Measurements from ENCODE around the gene KAZN. TPM values are rescaled to one million over a fixed set of nuclear protein-coding genes. Genes with fewer than 3 reads are reported as not detected.
A peak's percentile ranks its signal among the peaks of the same experiment; 100 is the strongest.

Gene KAZN
- total RNA-seq, 1 donor from 2014 or later: 33.5 TPM

- Histone ChIP-seq H3K36me3 (no peaks in the 10 kb centered on the region), H3K4me3 (no peak overlapping the region), H3K9me3 (no peaks in the 10 kb centered on the region), H3K4me1 (peaks cover 11% of the 10 kb centered on the region), H3K27ac (no peak overlapping the region), H3K27me3 (no peaks in the 10 kb centered on the region)
- no peak for DNase-seq
- intact Hi-C loops (cut with DNase I): no loop called here
- ATAC-seq: no peak
- no peak for TF ChIP-seq CTCF (IDR thresholded peaks at IDR 0.05)
Observed at GRCh38 chr1:14954210-14954609, 355.7 kb downstream of the KAZN start.

- intact Hi-C loops (cut with DNase I): no loop called here
Observed at GRCh38 chr1:14954930-14955329, 356.4 kb downstream of the KAZN start.

GRCh38 chr1:14955402-14955801 lies 356.9 kb downstream of the KAZN start:
- H3K27ac ChIP-seq: peak overlapping the region; percentile 47
- intact Hi-C loops (cut with DNase I): no loop called here
- TF ChIP-seq CTCF (IDR thresholded peaks at IDR 0.05): no peak
- DNase-seq (no peak), ATAC-seq (no peak)
- no peaks in the 10 kb centered on the region for H3K9me3 ChIP-seq
- peaks cover 11% of the 10 kb centered on the region for H3K4me1 ChIP-seq
- no peak overlapping the region for H3K4me3 ChIP-seq
- no peaks in the 10 kb centered on the region for H3K36me3 ChIP-seq
- no peaks in the 10 kb centered on the region for H3K27me3 ChIP-seq

More at GRCh38 chr1:14954930-14955329, 356.4 kb downstream of the KAZN start:
- H3K9me3 ChIP-seq: no peaks in the 10 kb centered on the region
- no peaks in the 10 kb centered on the region for H3K36me3 ChIP-seq
- ATAC-seq: no peak
- no peak for DNase-seq
- TF ChIP-seq CTCF (IDR thresholded peaks at IDR 0.05): no peak
- H3K27me3 ChIP-seq: no peaks in the 10 kb centered on the region
- no peak overlapping the region for H3K27ac ChIP-seq
- H3K4me1 ChIP-seq: peaks cover 11% of the 10 kb centered on the region
- H3K4me3 ChIP-seq: no peak overlapping the region

- peaks cover 5% of the 10 kb centered on the region for H3K36me3 ChIP-seq
- no peak for TF ChIP-seq CTCF (IDR thresholded peaks at IDR 0.05)
- H3K9me3 ChIP-seq: no peaks in the 10 kb centered on the region
- intact Hi-C loops (cut with DNase I): no loop called here
- no peak overlapping the region for H3K4me3 ChIP-seq
- no peaks in the 10 kb centered on the region for H3K27me3 ChIP-seq
- DNase-seq (no peak), ATAC-seq (no peak)
- H3K4me1 ChIP-seq: peaks cover 11% of the 10 kb centered on the region
- peak overlapping the region; percentile 47 for H3K27ac ChIP-seq
Observed at GRCh38 chr1:14955976-14956375, 357.5 kb downstream of the KAZN start.

GRCh38 chr1:14956579-14957195 lies 358.2 kb downstream of the KAZN start:
- H3K4me3 ChIP-seq: no peak overlapping the region
- H3K27ac ChIP-seq: no peak overlapping the region
- H3K4me1 ChIP-seq: peaks cover 11% of the 10 kb centered on the region
- TF ChIP-seq CTCF (IDR thresholded peaks at IDR 0.05): no peak
- H3K36me3 ChIP-seq: peaks cover 11% of the 10 kb centered on the region
- intact Hi-C loops (cut with DNase I): no loop called here
- no peak for ATAC-seq
- H3K27me3 ChIP-seq: no peaks in the 10 kb centered on the region
- no peak for DNase-seq
- no peaks in the 10 kb centered on the region for H3K9me3 ChIP-seq

Data from upper lobe of right lung (tissue), 1 donor.